Fibroblast of the aortic adventitia (primary cell): ENCODE data around the gene RCSD1. TPM values are rescaled to one million over a fixed set of nuclear protein-coding genes. Genes with fewer than 3 reads are reported as not detected.
"Not testable (repeated sequence)": the region's sequence is repeated elsewhere in the genome, so short reads cannot be mapped to it uniquely, and the experiment has no call there.

Experiments used
- DNase-seq: peaks from one replicate; pipeline ENCODE4 v3.0.0-alpha.2; 2010; ENCODE audit warnings: low read depth
- H3K4me3 ChIP-seq: 2 replicates; pipeline ENCODE4 v1.5.1; 2011; ENCODE audit warnings: low read depth, mild to moderate bottlenecking, control low read depth, low read length, moderate library complexity
- total RNA-seq: library from RNA; depleted of rRNA; stranded (reverse); fragments of >200 nt; gene quantifications from 2 replicates; pipeline ENCODE4 v1.2.3, GENCODE V29; 2012; ENCODE audit warnings: low replicate concordance
- TF ChIP-seq, protein P1 (sequence below): IDR thresholded peaks from 2 replicates; pipeline ENCODE4 v1.5.1; 2011; ENCODE audit warnings: mild to moderate bottlenecking, low read length, control low read depth, inconsistent platforms; ENCODE audit not compliant: insufficient read depth

Gene RCSD1
- total RNA-seq, 1 donor = not detected

DNA sequence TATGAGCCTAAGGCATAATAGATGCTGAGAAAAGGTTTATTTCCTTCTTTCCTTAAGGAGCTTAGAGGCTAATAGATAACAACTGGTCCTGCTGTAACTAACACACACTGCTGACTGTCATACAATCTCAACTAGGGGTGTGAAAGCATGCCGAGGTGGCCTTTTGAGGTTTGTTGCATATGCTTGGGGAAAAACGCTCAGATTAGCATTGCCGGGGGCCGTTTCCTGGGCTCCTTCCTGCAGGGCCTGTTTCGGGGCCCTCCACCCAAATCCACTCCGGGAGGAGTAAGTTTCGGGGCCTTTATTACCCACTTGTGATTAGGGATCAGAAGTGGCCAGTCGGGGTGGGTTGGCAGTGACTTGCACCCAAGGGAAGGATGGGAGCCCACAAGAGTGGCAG is 27.2 kb upstream of the RCSD1 start:
- TF ChIP-seq, protein P1, sequence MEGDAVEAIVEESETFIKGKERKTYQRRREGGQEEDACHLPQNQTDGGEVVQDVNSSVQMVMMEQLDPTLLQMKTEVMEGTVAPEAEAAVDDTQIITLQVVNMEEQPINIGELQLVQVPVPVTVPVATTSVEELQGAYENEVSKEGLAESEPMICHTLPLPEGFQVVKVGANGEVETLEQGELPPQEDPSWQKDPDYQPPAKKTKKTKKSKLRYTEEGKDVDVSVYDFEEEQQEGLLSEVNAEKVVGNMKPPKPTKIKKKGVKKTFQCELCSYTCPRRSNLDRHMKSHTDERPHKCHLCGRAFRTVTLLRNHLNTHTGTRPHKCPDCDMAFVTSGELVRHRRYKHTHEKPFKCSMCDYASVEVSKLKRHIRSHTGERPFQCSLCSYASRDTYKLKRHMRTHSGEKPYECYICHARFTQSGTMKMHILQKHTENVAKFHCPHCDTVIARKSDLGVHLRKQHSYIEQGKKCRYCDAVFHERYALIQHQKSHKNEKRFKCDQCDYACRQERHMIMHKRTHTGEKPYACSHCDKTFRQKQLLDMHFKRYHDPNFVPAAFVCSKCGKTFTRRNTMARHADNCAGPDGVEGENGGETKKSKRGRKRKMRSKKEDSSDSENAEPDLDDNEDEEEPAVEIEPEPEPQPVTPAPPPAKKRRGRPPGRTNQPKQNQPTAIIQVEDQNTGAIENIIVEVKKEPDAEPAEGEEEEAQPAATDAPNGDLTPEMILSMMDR = no peak
- no peak overlapping the region for H3K4me3 ChIP-seq
- DNase-seq = no peak

DNA sequence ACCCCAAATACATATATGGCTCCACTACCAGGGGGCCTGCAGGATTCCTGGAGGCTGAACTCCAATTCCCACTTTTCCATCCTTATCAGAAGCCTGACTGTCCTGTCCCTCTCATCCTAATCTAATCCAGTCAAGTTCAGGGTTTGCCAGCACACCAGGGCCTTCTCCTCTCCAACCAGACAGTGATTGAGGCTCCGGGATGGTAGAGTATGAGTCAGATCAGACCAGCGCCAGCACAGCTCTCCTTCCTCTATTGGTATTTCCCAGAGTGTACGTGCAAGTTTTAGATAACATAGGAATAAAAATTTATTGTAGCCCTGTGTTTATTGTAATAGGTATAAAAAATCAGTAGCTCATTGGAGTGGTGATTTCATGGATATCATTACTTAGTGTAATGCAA is 24.5 kb upstream of the RCSD1 start:
- no peak overlapping the region for H3K4me3 ChIP-seq
- TF ChIP-seq, protein P1 = no peak
- DNase-seq = no peak

DNA sequence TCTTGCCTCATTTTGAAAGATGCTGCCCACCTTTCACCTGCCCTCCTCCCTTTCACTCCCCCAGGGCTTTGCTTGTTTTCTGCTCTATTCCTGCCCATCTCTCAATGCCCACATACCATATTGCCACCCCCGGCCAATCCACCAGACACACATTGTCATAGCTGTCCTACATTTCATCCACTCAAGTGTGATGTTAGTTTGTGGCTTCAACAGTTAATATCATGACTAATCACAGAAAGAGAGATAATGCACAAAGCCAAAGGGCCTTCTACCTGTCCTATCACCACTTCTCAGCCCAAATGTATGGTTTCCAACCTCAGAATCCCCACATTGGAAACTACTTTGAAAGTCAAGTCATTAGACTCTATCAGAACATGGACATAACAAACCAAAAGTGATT is 18.0 kb upstream of the RCSD1 start:
- no peak for DNase-seq
- TF ChIP-seq, protein P1 = no peak
- H3K4me3 ChIP-seq = no peak overlapping the region

DNA sequence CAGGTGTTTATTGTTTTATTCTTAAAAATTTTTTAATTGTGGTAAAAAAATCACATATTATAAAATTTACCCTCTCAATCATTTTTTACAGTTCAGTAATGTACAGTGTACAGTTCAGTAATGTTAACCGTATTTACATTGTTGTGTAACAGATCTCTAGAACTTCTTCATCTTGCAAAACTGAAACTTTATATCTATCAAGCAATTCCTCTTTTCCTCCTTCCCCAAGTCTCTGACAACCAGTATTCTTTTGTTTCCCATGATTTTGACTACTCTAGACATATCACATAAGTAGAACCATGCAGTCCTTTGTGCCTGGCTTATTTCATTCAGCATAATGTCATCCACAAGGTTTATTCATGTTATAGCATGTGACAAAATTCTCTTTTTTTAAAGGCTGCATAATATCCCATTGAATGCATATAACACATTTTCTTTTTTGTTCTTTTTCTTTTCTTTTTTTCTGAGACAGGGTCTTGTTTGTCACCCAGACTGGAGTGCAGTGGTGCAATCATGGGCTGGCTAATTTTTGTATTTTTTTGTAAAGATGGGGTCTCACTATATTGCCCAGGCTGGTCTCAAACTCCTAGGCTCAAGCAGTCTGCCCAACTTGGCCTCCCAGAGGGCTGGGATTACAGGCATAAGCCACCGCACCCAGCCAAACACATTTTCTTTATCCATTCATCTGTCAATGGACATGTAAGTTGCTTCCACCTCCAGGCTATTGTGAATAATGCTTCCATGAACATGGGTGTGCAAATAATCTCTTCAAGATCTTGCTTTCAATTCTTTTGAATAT is 17.2 kb upstream of the RCSD1 start:
- TF ChIP-seq, protein P1 = no peak
- H3K4me3 ChIP-seq = no peak overlapping the region

DNA sequence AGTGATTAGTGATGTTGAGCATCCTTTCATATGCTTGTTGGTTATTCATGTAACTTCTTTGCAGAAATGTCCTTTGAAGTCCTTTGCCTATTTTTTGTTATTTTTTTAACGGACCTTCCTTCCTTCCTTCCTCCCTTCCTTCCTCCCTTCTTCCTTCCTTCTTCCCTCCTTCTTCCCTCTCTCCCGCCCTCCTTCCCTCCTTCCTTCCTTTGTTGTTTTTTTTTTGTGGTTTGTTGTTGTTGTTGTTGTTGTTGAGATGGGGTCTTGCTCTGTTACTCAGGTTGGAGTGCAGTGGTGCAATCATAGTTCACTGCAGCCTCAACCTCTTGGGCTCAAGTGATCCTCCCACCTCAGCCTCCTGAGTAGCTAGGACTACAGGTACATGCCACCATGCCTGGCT is 16.0 kb upstream of the RCSD1 start:
- DNase-seq, H3K4me3 ChIP-seq: not testable (repeated sequence)

More for the DNA sequence above, 17.2 kb upstream of the RCSD1 start:
- no peak for DNase-seq

DNA sequence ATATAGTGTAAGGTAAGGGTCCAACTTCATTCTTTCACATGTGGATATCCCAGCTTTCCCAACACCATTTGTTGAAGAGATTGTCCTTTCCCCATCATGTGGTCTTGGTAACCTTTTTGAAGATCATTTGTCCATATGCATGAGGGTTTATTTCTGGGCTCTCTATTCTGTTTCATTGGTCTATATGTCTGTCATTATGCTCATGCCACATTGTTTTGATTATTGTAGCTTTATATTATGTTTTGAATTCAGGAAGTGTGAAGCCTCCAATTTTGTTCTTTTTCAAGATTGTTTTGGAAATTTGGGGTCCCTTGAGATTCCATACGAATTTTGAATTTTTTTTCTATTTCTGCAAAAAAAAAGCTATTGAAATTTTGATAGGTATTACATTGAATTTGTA is 15.2 kb upstream of the RCSD1 start:
- no peak overlapping the region for H3K4me3 ChIP-seq
- TF ChIP-seq, protein P1 = no peak
- no peak for DNase-seq

DNA sequence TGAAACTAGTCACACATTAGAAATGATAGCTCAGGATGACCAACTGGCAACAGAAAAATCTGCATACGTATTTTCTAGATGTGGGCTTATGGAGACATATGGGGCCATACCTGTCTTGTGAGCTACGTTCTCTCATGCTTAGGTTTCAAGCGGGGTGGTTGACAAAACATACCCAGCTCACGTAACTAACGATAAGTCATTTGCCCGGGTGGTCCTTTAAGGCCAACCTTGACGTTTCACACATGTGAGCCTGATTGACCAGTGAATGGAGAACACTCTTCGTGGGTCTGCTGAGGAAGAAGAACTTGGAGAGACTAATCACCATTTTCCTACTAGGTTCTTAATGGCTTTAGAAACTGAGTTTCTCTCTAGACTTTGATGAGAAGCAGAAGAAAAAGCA is 13.5 kb upstream of the RCSD1 start:
- no peak overlapping the region for H3K4me3 ChIP-seq
- TF ChIP-seq, protein P1 = no peak
- DNase-seq = no peak
